Endodermal cell (in vitro differentiated cells): ENCODE data around the gene LHPP. TPM values are rescaled to one million over a fixed set of nuclear protein-coding genes. Genes with fewer than 3 reads are reported as not detected.
A peak's percentile ranks its signal among the peaks of the same experiment; 100 is the strongest.

ENCODE experiments used
- DNase-seq: peaks from one replicate; pipeline ENCODE4 v3.0.0-alpha.2; 2017
- H3K27ac ChIP-seq: 2 replicates; pipeline ENCODE4 v1.5.1; 2013; ENCODE audit warnings: mild to moderate bottlenecking, low read depth, low read length, moderate library complexity
- H3K27me3 ChIP-seq: 2 replicates; pipeline ENCODE4 v1.6.1; 2013; ENCODE audit warnings: mild to moderate bottlenecking, low read length, moderate library complexity; ENCODE audit not compliant: insufficient read depth, control insufficient read depth, poor library complexity, severe bottlenecking
- H3K36me3 ChIP-seq: 2 replicates; pipeline ENCODE4 v1.7.0; 2013; ENCODE audit warnings: mild to moderate bottlenecking, low read length, moderate library complexity; ENCODE audit not compliant: control insufficient read depth, insufficient read depth
- H3K4me1 ChIP-seq: one replicate; pipeline ENCODE4 v1.7.0; 2013; ENCODE audit warnings: low read length; ENCODE audit not compliant: control insufficient read depth, insufficient read depth
- H3K4me3 ChIP-seq: 2 replicates; pipeline ENCODE4 v1.5.1; 2013; ENCODE audit warnings: mild to moderate bottlenecking, low read length, moderate library complexity
- H3K9ac ChIP-seq: 2 replicates; pipeline ENCODE4 v1.6.1; 2013; ENCODE audit warnings: mild to moderate bottlenecking, low read length, moderate library complexity; ENCODE audit not compliant: poor library complexity, severe bottlenecking; ENCODE audit errors: extremely low read depth
- H3K9me3 ChIP-seq: 2 replicates; pipeline ENCODE4 v1.6.1; 2013; ENCODE audit warnings: mild to moderate bottlenecking, low read length, moderate library complexity; ENCODE audit not compliant: control insufficient read depth
- H3K27ac Mint-ChIP-seq: 2 replicates; pipeline ENCODE4 v1.8.0; 2020; ENCODE audit warnings: mixed read lengths
- H3K27me3 Mint-ChIP-seq: 2 replicates; pipeline ENCODE4 v1.8.0; 2021; ENCODE audit warnings: mild to moderate bottlenecking, mixed read lengths; ENCODE audit not compliant: insufficient read depth
- H3K36me3 Mint-ChIP-seq: 2 replicates; pipeline ENCODE4 v1.8.0; 2020; ENCODE audit warnings: low read depth, mixed read lengths
- H3K4me1 Mint-ChIP-seq: 2 replicates; pipeline ENCODE4 v1.8.0; 2020; ENCODE audit warnings: mixed read lengths
- H3K4me3 Mint-ChIP-seq: 2 replicates; pipeline ENCODE4 v1.8.0; 2020; ENCODE audit warnings: mild to moderate bottlenecking, moderate library complexity, mixed read lengths
- H3K9me3 Mint-ChIP-seq: 2 replicates; pipeline ENCODE4 v1.8.0; 2020; ENCODE audit warnings: mild to moderate bottlenecking, mixed read lengths
- WGBS, 2 experiments: methylation state at CpG; one replicate each; pipeline versions ENCODE4 v1.1.5 to v1.1.7; 2013; ENCODE audit warnings: missing lambda C conversion rate in 2 of 2, mixed read lengths in 1 of 2; ENCODE audit not compliant: insufficient coverage in 1 of 2, insufficient read length in 1 of 2; 5-methylcytosine and 5-hydroxymethylcytosine counted together
- total RNA-seq, 2 donors: library from RNA; stranded (reverse); fragmentation: NEBNext Ultra II Directional in 1 of 2; extraction: Animal tissue kit (Norgen Biotek cat#: 25700) in 1 of 2; gene quantifications; 2 replicates in 1 of 2; 3 replicates in 1 of 2; pipeline ENCODE4 v1.2.1, GENCODE V29; 2021
- TF ChIP-seq, protein P1 (sequence below): fragments of 200-600 bp; sonication (generic); conservative IDR thresholded peaks from 2 replicates; pipeline ENCODE4 v1.5.0; 2021; ENCODE audit warnings: antibody characterized with exemption, mild to moderate bottlenecking

Gene LHPP
- total RNA-seq, 2 donors from 2014 or later: 23.3 to 24.8 TPM

DNA sequence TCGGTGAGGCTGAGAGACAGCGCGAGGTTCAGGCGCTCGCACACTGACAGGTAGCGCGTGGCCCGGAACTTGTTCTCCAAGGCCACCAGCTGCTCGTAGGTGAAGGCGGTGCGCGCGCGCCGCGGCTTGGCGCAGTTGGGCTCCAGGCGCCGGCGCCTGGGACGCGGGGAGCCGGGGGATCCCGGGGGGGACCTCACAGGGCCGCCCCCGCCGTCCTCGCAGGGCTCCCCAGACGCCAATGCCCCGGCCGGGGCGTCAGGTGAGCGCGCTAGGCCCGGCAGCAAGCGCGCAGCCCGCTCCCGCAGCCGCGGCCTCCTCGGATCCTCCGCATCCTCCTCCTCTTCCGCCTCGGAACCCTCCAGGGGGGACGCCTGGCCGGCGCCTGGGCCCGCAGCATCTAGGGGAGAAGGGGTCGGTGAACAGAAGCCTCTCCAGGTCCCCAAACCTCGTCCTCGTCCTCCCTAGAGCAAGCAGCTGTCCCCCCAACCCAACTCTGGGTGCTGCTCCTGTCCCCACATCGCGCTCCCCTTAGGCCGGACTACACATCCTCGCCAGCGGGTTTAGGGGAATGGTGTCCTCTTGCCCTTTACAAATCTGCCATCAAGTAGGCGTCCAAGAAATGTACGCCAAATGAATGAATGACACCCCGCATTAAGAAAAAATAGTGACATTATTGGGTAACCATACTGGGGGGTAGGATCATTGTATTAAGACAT lies 13.7 kb upstream of the LHPP start:
- H3K9ac ChIP-seq: no peak overlapping the region

DNA sequence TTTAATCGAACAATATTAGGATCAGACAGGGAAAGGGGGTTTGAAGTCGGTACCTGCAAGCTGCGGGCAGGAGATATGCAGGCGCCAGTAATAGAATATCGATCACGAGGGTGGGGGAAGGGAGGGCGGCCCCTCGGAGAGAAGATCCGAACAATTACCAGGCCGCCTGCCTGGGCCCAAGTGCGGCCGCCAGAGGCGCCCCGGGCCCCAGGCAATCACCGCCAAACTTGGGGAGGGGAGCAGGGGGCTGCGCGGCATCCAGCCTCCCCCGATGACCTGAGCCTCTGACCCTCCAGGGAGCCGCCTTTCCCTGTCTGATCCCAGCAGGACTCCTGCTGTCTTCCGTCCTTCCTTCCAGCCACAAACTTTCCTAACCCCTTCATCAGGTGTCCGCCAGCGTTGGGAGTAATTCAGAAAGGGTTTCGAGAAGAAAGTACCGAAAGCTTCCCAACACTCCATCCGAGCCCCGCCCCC lies 12.9 kb upstream of the LHPP start:
- DNase-seq: peak; percentile 77
- Mint-ChIP-seq H3K4me1 (peaks cover 36% of the 10 kb centered on the region), H3K36me3 (no peaks in the 10 kb centered on the region), H3K9me3 (no peaks in the 10 kb centered on the region), H3K27me3 (peaks cover 85% of the 10 kb centered on the region), H3K27ac (no peak overlapping the region), H3K4me3 (peak overlapping the region; percentile 61)
- Histone ChIP-seq H3K9ac (no peak overlapping the region), H3K9me3 (no peaks in the 10 kb centered on the region), H3K27ac (no peak overlapping the region), H3K4me1 (peaks cover 10% of the 10 kb centered on the region), H3K27me3 (peaks cover 61% of the 10 kb centered on the region), H3K36me3 (no peaks in the 10 kb centered on the region), H3K4me3 (peak overlapping the region; percentile 75)
- 0 to 1% methylated on average over 7 to 26 of the region's 26 CpGs for WGBS, 2 experiments
- TF ChIP-seq, protein P1, sequence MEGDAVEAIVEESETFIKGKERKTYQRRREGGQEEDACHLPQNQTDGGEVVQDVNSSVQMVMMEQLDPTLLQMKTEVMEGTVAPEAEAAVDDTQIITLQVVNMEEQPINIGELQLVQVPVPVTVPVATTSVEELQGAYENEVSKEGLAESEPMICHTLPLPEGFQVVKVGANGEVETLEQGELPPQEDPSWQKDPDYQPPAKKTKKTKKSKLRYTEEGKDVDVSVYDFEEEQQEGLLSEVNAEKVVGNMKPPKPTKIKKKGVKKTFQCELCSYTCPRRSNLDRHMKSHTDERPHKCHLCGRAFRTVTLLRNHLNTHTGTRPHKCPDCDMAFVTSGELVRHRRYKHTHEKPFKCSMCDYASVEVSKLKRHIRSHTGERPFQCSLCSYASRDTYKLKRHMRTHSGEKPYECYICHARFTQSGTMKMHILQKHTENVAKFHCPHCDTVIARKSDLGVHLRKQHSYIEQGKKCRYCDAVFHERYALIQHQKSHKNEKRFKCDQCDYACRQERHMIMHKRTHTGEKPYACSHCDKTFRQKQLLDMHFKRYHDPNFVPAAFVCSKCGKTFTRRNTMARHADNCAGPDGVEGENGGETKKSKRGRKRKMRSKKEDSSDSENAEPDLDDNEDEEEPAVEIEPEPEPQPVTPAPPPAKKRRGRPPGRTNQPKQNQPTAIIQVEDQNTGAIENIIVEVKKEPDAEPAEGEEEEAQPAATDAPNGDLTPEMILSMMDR: peak; percentile 71

More for the DNA sequence above, 13.7 kb upstream of the LHPP start:
- Histone ChIP-seq H3K9me3 (no peaks in the 10 kb centered on the region), H3K4me3 (peak overlapping the region; percentile 75), H3K4me1 (peaks cover 10% of the 10 kb centered on the region), H3K27ac (no peak overlapping the region), H3K36me3 (no peaks in the 10 kb centered on the region), H3K27me3 (peaks cover 61% of the 10 kb centered on the region)
- no peaks in the 10 kb centered on the region for H3K36me3 Mint-ChIP-seq
- no peaks in the 10 kb centered on the region for H3K9me3 Mint-ChIP-seq
- TF ChIP-seq, protein P1: no peak
- H3K27me3 Mint-ChIP-seq: peaks cover 77% of the 10 kb centered on the region
- H3K4me3 Mint-ChIP-seq: peak overlapping the region; percentile 61
- 3 to 6% methylated on average over 23 to 60 of the region's 60 CpGs for WGBS, 2 experiments
- DNase-seq: peak; percentile 83
- H3K4me1 Mint-ChIP-seq: peaks cover 32% of the 10 kb centered on the region
- H3K27ac Mint-ChIP-seq: no peak overlapping the region

DNA sequence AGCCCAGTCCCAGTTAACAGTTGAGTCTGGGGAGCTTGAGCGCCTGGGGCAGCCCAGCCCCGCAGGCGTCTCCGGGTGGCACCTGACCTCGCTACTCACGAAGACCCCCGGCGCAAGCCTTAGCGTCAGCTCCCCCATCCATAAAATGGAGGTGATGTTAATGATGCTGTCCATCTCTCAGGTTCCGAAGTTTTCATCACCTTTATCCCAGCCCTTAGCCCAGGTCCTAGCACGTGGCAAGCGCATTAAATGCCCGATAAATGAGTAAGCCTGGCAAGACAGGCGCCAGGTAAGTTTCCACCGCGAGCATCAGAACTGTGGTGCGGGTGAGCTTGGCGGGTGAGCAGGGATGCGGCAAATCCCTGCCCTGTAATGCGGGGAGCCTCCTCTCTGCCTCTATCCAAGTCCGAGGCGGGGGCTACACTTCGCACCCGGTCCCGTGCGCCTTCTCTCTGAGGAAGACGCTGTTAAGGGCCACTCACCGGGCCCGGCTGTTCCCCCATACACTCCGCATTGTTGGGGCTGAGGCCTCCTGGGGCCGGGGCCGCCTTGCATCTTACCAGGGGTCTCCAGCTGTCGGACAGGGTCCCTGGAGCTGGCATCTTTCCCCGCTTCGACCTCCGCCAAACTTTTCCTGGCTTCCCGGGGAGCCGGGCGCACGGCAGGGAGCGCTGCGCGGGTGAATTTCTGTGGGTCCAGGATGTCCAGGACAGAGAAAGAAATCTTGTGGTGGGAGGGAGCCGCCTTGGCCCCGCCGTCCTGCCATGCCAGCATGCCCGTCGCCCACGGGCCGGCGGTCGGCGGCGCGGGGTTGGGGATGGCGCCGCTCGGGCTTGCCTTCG lies 12.2 kb upstream of the LHPP start:
- H3K27ac ChIP-seq: no peak overlapping the region
- H3K4me3 ChIP-seq: peak overlapping the region; percentile 75
- peaks cover 61% of the 10 kb centered on the region for H3K27me3 ChIP-seq
- peaks cover 87% of the 10 kb centered on the region for H3K27me3 Mint-ChIP-seq
- H3K36me3 ChIP-seq: no peaks in the 10 kb centered on the region
- peak; percentile 78 for DNase-seq
- no peak overlapping the region for H3K9ac ChIP-seq
- H3K4me3 Mint-ChIP-seq: peak overlapping the region; percentile 61
- H3K9me3 ChIP-seq: no peaks in the 10 kb centered on the region
- H3K4me1 ChIP-seq: peaks cover 13% of the 10 kb centered on the region
- H3K27ac Mint-ChIP-seq: no peak overlapping the region
- peaks cover 43% of the 10 kb centered on the region for H3K4me1 Mint-ChIP-seq
- TF ChIP-seq, protein P1: no peak
- WGBS, 2 experiments: 1 to 3% methylated on average over 24 to 59 of the region's 59 CpGs
- no peaks in the 10 kb centered on the region for H3K9me3 Mint-ChIP-seq
- no peaks in the 10 kb centered on the region for H3K36me3 Mint-ChIP-seq
